Ascending aorta (tissue), 2 donors: ENCODE data around the gene P4HB. TPM values are rescaled to one million over a fixed set of nuclear protein-coding genes. Genes with fewer than 3 reads are reported as not detected.

ENCODE experiments used
- DNase-seq, 2 donors: peaks; one replicate each; pipeline ENCODE4 v3.0.0-alpha.2; 2019; ENCODE audit warnings: low spot score in 2 of 2
- H3K27ac ChIP-seq, 2 donors: fragments of 200-600 bp; sonication (generic); one replicate each; pipeline ENCODE4 v1.5.1; 2016 to 2017; ENCODE audit warnings: mild to moderate bottlenecking in 1 of 2
- H3K27me3 ChIP-seq: fragments of 200-600 bp; sonication (generic); one replicate; pipeline ENCODE4 v1.5.1; 2017
- H3K36me3 ChIP-seq, 2 donors: fragments of 200-600 bp; sonication (generic); one replicate each; pipeline ENCODE4 v1.5.1; 2016
- H3K4me1 ChIP-seq, 2 donors: fragments of 200-600 bp; sonication (generic); one replicate each; pipeline ENCODE4 v1.5.1; 2016 to 2017; ENCODE audit warnings: mild to moderate bottlenecking in 1 of 2
- H3K4me3 ChIP-seq, 2 donors: fragments of 200-600 bp; sonication (generic); one replicate each; pipeline ENCODE4 v1.5.1; 2016 to 2017; ENCODE audit warnings: mild to moderate bottlenecking in 1 of 2
- H3K9me3 ChIP-seq, 2 donors: fragments of 200-600 bp; sonication (generic); one replicate each; pipeline ENCODE4 v1.5.1; 2016
- CTCF ChIP-seq, 3 experiments: fragments of 200-600 bp in 2 of 3; fragments of 450-650 bp in 1 of 3; sonication (generic) in 2 of 3; IDR thresholded peaks; one replicate each; pipeline ENCODE4 v1.5.1; 2016 to 2019; ENCODE audit warnings: antibody characterized with exemption in 3 of 3, mild to moderate bottlenecking in 1 of 3, moderate library complexity in 1 of 3
- intact Hi-C: fragments of 100-400 bp; cut with DNase I; formaldehyde crosslinking; loops from one replicate; pipeline ENCODE4 v1.15.1; 2023
- total RNA-seq: library from RNA; depleted of rRNA; stranded (reverse); fragments of >200 nt; gene quantifications from one replicate; pipeline ENCODE4 v1.1.0, GENCODE V29; 2016

Gene P4HB
- total RNA-seq, 1 donor from 2014 or later = 670 TPM

GRCh38 chr17:81905993-81906392 is 45.7 kb upstream of the P4HB start:
- Histone ChIP-seq H3K27me3 (no peaks in the 10 kb centered on the region), H3K4me1 (peaks cover 12 to 13% of the 10 kb centered on the region in 2 donors), H3K4me3 (no peak overlapping the region), H3K9me3 (no peaks in the 10 kb centered on the region), H3K27ac (no peak overlapping the region), H3K36me3 (peaks cover 4 to 31% of the 10 kb centered on the region in 2 donors)
- no peak for DNase-seq
- no peak for TF ChIP-seq CTCF (IDR thresholded peaks at IDR 0.05)
- intact Hi-C loops = no loop called here

DNA sequence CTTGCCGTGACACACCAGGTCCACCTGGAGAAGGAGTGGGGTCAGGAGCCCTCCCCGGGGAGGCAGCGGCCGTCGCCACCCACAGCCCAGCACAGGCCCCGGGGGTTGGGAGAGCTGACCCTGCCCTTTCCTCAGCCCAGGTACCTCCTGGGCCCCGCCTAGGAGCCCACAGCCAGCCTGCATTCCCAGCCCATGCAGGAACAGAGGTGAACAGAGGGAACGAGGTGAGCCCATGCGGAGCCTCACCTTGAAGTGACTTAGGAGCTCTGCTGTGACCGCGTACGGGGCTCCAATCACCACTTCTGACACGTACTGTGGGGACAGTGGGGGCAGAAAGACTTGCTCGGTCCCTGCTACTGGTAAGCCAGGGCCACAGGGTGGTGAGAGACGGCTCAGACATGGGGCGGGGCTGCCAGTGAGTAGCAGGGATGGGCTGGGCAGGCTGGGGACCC is 45.1 kb upstream of the P4HB start:
- Histone ChIP-seq H3K36me3 (peaks cover 4 to 34% of the 10 kb centered on the region in 2 donors), H3K27me3 (no peaks in the 10 kb centered on the region), H3K4me3 (no peak overlapping the region), H3K9me3 (no peaks in the 10 kb centered on the region), H3K27ac (no peak overlapping the region), H3K4me1 (peaks cover 12 to 13% of the 10 kb centered on the region in 2 donors)
- no peak for TF ChIP-seq CTCF (IDR thresholded peaks at IDR 0.05)
- intact Hi-C loops = no loop called here
- DNase-seq = no peak

DNA sequence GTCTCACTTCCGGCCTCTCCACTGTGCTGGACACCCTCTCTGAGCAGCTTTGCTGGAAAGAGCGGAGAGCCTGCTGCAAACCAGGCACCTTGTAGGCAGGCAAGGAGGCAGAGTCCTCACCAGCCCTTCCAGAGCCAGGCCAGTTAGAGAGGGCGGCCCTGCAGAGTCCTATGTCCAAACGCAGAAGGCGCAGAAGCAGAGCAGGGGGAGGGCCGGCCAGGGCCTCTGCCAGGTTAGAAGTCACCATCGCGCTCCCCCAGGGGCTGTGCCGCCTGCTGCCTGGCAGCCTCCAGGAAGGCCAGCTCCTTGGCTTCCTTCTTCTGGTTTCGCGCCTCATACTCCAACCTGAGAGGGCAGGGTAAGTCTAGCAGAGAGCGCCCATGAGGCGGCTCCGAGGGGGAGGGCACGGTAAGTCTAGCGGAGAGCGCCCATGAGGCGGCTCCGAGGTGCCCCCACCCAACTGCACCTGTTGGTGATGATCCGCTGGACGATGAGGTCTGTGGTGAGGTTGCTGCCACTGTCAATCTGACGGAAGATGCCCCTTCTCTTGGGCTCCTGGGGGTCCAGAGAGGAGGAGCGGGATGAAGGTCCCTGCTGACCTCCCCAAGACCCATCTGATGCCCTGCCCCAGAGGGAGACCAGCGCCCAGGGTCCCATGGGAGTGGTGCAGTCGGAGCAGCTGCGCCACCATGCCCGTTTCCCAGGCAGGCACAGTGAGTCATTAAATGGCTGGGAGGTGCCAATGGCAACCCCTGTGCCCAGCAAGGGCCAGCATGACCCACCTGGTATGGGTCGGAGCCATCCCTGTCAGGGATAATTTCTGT is 44.5 kb upstream of the P4HB start:
- H3K27me3 ChIP-seq = no peaks in the 10 kb centered on the region
- no peak overlapping the region for H3K4me3 ChIP-seq
- H3K4me1 ChIP-seq = peaks cover 7 to 10% of the 10 kb centered on the region in 2 donors
- no peaks in the 10 kb centered on the region for H3K9me3 ChIP-seq
- intact Hi-C loops = no loop called here
- peaks cover 6 to 40% of the 10 kb centered on the region in 2 donors for H3K36me3 ChIP-seq
- no peak for TF ChIP-seq CTCF (IDR thresholded peaks at IDR 0.05)
- no peak for DNase-seq
- no peak overlapping the region for H3K27ac ChIP-seq

- intact Hi-C loops = no loop called here
- peaks cover 5 to 10% of the 10 kb centered on the region in 2 donors for H3K4me1 ChIP-seq
- H3K36me3 ChIP-seq = peaks cover 14 to 44% of the 10 kb centered on the region in 2 donors
- H3K27me3 ChIP-seq = no peaks in the 10 kb centered on the region
- no peak for TF ChIP-seq CTCF (IDR thresholded peaks at IDR 0.05)
- no peak for DNase-seq
- H3K27ac ChIP-seq = no peak overlapping the region
- no peak overlapping the region for H3K4me3 ChIP-seq
- no peaks in the 10 kb centered on the region for H3K9me3 ChIP-seq
These were observed 43.7 kb upstream of the P4HB start for GRCh38 chr17:81903896-81904599.

- DNase-seq = no peak
- Histone ChIP-seq H3K36me3 (peaks cover 18 to 44% of the 10 kb centered on the region in 2 donors), H3K4me1 (peaks cover 5 to 10% of the 10 kb centered on the region in 2 donors), H3K4me3 (no peak overlapping the region), H3K27ac (no peak overlapping the region), H3K27me3 (no peaks in the 10 kb centered on the region), H3K9me3 (no peaks in the 10 kb centered on the region)
- no peak for TF ChIP-seq CTCF (IDR thresholded peaks at IDR 0.05)
- intact Hi-C loops = no loop called here
These were observed 43.1 kb upstream of the P4HB start for GRCh38 chr17:81903415-81903831.
